ENCODE data around the gene TPRA1.

- TF ChIP-seq TSHZ2 (CRISPR knock-in tag; IDR thresholded peaks at IDR 0.05) (no peak), ZFP3 (CRISPR knock-in tag; IDR thresholded peaks at IDR 0.05) (no peak), CSRNP3 (CRISPR knock-in tag; IDR thresholded peaks at IDR 0.05) (no peak), ARNTL (CRISPR knock-in tag; IDR thresholded peaks at IDR 0.05; ENCODE audit: borderline replicate concordance, low read depth) (no peak), CREB5 (CRISPR knock-in tag; IDR thresholded peaks at IDR 0.05; ENCODE audit: low read depth) (no peak), ESRRG (CRISPR knock-in tag; IDR thresholded peaks at IDR 0.05) (no peak), PATZ1 (CRISPR knock-in tag; IDR thresholded peaks at IDR 0.05; ENCODE audit: borderline replicate concordance) (no peak), PPARA (CRISPR knock-in tag; IDR thresholded peaks at IDR 0.05; ENCODE audit: borderline replicate concordance) (no peak), GLIS3 (CRISPR knock-in tag; IDR thresholded peaks at IDR 0.05) (no peak), ZNF8 (CRISPR knock-in tag; IDR thresholded peaks at IDR 0.05) (no peak), ZNF70 (CRISPR knock-in tag; IDR thresholded peaks at IDR 0.05) (no peak)
Measured at GRCh38 chr3:127612966-127613365, 22.4 kb upstream of the TPRA1 start.
